ENCODE results near the gene F7.

DNA sequence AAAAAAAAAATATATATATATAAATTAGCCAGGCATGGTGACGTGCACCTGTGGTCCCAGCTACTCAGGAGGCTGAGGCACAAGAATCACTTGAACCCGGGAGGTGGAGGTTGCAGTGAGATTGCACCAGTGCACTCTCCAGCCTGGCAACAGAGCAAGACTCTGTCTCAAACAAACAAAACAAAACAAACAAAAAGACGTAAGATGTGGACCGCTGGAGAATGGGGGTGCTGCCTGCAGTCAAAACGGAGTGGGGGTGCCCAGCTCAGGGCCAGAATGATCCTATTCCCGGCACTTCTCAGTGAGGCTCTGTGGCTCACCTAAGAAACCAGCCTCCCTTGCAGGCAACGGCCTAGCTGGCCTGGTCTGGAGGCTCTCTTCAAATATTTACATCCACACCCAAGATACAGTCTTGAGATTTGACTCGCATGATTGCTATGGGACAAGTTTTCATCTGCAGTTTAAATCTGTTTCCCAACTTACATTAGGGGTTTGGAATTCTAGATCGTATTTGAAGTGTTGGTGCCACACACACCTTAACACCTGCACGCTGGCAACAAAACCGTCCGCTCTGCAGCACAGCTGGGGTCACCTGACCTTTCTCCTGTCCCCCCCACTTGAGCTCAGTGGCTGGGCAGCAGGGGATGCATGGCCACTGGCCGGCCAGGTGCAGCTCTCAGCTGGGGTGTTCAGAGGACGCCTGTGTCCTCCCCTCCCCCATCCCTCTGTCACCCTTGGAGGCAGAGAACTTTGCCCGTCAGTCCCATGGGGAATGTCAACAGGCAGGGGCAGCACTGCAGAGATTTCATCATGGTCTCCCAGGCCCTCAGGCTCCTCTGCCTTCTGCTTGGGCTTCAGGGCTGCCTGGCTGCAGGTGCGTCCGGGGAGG is at the start of gene F7:
- TF ChIP-seq, protein P1, sequence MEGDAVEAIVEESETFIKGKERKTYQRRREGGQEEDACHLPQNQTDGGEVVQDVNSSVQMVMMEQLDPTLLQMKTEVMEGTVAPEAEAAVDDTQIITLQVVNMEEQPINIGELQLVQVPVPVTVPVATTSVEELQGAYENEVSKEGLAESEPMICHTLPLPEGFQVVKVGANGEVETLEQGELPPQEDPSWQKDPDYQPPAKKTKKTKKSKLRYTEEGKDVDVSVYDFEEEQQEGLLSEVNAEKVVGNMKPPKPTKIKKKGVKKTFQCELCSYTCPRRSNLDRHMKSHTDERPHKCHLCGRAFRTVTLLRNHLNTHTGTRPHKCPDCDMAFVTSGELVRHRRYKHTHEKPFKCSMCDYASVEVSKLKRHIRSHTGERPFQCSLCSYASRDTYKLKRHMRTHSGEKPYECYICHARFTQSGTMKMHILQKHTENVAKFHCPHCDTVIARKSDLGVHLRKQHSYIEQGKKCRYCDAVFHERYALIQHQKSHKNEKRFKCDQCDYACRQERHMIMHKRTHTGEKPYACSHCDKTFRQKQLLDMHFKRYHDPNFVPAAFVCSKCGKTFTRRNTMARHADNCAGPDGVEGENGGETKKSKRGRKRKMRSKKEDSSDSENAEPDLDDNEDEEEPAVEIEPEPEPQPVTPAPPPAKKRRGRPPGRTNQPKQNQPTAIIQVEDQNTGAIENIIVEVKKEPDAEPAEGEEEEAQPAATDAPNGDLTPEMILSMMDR (IDR thresholded peaks at IDR 0.05; ENCODE audit: low read depth, low read length, poor library complexity, severe bottlenecking), result no peak
- TF ChIP-seq EZH2phosphoT487 (IDR thresholded peaks at IDR 0.05; ENCODE audit: borderline replicate concordance, low read length), result no peak

Data from DOHH2 (cell line).